ENCODE measurements around the gene ZNF511.

ZNF511 gene

DNA sequence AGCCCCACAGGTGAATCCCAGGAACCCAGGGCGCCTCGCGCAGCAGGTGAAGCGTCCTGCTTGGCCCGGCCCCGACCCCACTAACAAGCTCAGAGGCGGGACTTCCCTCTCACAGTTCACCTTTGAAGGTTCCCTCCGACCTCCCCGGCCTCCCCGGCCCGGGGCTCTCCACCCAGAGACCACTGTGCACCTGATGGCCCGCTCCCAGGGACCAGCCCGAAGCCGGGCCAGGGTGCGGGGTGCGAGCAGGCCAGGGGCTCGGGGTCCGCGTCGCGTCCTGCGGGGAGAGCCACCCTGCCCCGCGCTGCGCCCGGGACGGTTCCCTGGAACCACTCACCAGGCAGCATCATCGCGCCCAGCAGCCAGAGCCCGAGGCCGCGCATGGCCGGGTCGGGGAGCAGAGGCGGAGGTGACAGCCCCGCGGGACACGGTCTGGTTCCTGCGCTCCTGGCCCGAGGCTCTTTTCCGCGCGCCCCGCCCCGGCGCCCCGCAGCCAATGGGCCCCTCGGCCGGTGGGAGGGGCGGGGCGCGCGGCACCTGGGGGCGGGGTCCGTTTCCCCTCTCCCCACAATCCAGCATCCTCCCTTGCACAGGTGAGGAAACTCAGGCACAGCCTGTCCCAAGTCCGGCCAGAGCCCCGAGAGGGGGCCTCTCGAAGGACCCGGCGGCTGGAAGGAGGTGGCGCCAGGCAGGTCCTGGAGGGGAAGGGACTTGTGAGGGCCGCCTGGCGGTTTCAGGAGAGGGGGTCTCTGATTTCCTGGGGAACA lies 32.1 kb upstream of the ZNF511 start, which contains the start of gene ADAM8:
TSS of gene ADAM8 (minus strand) at position 434 of the 767 bp plus-strand sequence. CDS start at position 383, 51 bp downstream.
- Histone ChIP-seq H3K9me3 (ENCODE audit: control insufficient read depth, low read depth, low read length) (no peaks in the 10 kb centered on the region), H3K36me3 (ENCODE audit: control insufficient read depth, low read depth, low read length) (peaks cover 9% of the 10 kb centered on the region), H3K27ac (ENCODE audit: low read length) (no peak within 1 kb of the TSS), H3K4me1 (ENCODE audit: control insufficient read depth, low read depth, low read length) (no peaks in the 10 kb centered on the region), H3K4me3 (ENCODE audit: low read length) (peak within 1 kb of the TSS; percentile 47), H3K27me3 (ENCODE audit: control insufficient read depth, insufficient read depth, low read length) (peaks cover 14% of the 10 kb centered on the region), H3K9ac (ENCODE audit: low read length) (no peak within 1 kb of the TSS)

DNA sequence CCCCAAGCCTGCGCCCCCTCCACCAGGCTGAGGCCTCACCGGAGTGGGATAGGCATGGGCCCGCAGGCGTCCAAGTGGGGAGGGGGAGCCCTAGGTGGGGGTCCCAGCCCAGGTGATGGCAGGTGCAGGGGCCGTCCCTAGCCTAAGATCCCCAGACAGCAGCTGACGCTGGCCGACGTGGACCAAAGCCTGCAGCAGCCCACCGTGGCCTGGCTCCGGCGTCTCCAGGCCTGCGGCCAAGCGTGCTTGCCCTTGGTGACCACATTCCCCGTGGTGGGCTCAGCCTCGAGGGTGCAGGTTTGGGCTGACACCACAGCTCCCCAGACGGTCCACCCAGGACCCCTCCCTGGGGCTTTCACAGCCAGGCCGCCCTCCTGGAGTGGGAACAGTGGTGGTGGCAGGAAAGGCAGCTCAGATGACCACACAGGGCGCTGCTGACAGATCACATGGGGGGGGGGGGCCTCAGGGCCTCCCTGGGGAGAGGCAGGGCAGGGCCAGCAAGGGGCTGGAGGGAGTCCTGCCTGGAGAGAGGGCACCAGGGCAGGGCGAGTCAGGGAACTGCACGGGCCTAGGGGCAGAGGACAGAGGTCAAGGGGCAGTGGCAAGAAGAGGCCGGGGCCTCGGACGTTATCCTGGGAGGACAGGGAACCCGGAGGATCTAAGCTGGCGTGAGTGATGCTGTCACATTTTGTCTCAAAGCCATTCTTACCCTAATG lies 31.3 kb upstream of the ZNF511 start:
- peaks cover 14% of the 10 kb centered on the region for H3K36me3 ChIP-seq (ENCODE audit: control insufficient read depth, low read depth, low read length)
- H3K27ac ChIP-seq (ENCODE audit: low read length) = no peak overlapping the region
- H3K9ac ChIP-seq (ENCODE audit: low read length) = no peak overlapping the region
- H3K4me3 ChIP-seq (ENCODE audit: low read length) = peak overlapping the region; percentile 47
- H3K4me1 ChIP-seq (ENCODE audit: control insufficient read depth, low read depth, low read length) = no peaks in the 10 kb centered on the region
- peaks cover 14% of the 10 kb centered on the region for H3K27me3 ChIP-seq (ENCODE audit: control insufficient read depth, insufficient read depth, low read length)
- no peaks in the 10 kb centered on the region for H3K9me3 ChIP-seq (ENCODE audit: control insufficient read depth, low read depth, low read length)

GRCh38 chr10:133277993-133278576 lies 30.6 kb upstream of the ZNF511 start:
- H3K4me3 ChIP-seq (ENCODE audit: low read length) = no peak overlapping the region
- no peaks in the 10 kb centered on the region for H3K4me1 ChIP-seq (ENCODE audit: control insufficient read depth, low read depth, low read length)
- H3K27ac ChIP-seq (ENCODE audit: low read length) = no peak overlapping the region
- H3K9me3 ChIP-seq (ENCODE audit: control insufficient read depth, low read depth, low read length) = no peaks in the 10 kb centered on the region
- peaks cover 14% of the 10 kb centered on the region for H3K27me3 ChIP-seq (ENCODE audit: control insufficient read depth, insufficient read depth, low read length)
- peaks cover 21% of the 10 kb centered on the region for H3K36me3 ChIP-seq (ENCODE audit: control insufficient read depth, low read depth, low read length)
- H3K9ac ChIP-seq (ENCODE audit: low read length) = no peak overlapping the region

DNA sequence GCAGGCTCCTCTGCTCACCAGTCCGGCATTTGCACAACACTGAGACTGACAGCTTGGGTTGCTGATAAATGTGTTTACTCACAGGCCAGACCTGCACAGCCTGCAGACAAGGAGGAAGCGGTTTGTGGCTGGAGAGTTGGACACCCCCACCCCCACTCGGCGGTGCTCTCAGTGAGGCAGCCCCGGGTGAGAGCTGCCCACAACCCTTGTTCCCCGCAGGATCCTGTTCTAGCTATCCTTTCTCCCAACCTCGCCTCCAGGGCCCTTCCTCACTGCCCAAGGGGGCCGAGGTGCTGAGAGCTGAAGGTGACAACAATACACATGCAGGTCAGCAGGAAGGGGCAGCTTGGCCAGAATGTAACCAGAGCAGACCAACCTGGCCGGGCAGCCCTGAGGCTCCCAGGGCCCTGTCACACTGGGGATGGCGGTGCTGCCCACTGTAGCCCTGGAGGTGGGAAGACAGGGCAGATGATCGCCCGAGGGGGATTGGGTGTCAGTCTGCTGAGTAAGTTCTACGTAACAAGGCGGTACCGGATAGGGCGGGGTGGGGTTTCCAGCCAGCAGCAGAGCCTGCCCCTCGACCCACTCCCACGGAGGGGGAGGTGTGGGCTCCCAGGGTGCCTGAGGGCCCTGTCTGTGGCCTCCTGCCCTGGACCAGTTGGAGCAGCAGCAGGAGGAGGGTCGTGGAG lies 30.0 kb upstream of the ZNF511 start:
- Histone ChIP-seq H3K9ac (ENCODE audit: low read length) (no peak overlapping the region), H3K9me3 (ENCODE audit: control insufficient read depth, low read depth, low read length) (no peaks in the 10 kb centered on the region), H3K27me3 (ENCODE audit: control insufficient read depth, insufficient read depth, low read length) (peaks cover 14% of the 10 kb centered on the region), H3K4me1 (ENCODE audit: control insufficient read depth, low read depth, low read length) (no peaks in the 10 kb centered on the region), H3K27ac (ENCODE audit: low read length) (no peak overlapping the region), H3K4me3 (ENCODE audit: low read length) (no peak overlapping the region), H3K36me3 (ENCODE audit: control insufficient read depth, low read depth, low read length) (peaks cover 23% of the 10 kb centered on the region)

DNA sequence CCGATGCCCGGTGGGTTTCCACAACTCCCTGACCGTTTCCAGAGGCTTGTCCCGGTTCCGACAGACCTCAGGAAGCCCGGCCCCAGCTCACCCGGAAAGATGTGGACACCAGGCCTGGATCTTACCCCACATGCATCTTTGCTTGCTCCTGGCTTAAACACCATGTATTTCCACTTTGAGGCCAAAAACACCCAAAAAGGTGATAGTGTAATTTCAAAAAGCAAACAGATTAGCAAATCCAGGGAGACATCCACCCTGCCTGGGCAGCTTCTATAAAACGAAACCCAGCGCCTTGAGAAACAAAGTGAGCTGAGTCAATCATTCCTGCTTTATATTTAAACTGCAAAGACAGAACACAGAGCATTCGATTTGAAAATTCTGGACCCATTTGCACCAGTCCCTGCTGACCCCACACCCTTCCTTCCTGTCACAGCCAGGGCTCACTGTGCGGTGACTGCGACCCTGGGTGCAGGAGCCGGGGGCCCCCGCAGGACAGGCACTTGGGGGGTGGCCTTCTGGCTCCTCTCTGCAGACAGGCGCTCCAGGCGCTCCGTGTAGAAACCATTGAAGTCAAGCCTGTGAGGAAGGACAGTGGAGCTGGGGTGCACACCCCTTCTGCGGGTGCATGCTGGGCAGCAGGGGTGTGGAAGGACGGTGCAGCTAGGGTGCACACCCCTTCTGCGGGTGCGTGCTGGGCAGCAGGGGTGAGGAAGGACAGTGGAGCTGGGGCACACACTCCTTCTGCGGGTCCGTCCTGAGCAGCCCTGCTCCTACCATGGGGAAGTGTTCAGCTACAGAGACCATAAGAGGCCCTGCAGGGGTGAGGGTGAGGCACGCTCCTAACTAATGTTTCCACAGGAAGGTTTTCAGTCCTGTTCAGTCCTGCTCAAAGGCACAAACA lies 29.1 kb upstream of the ZNF511 start:
- Histone ChIP-seq H3K4me3 (ENCODE audit: low read length) (no peak overlapping the region), H3K36me3 (ENCODE audit: control insufficient read depth, low read depth, low read length) (peaks cover 25% of the 10 kb centered on the region), H3K4me1 (ENCODE audit: control insufficient read depth, low read depth, low read length) (no peaks in the 10 kb centered on the region), H3K27ac (ENCODE audit: low read length) (no peak overlapping the region), H3K27me3 (ENCODE audit: control insufficient read depth, insufficient read depth, low read length) (peaks cover 14% of the 10 kb centered on the region), H3K9ac (ENCODE audit: low read length) (no peak overlapping the region), H3K9me3 (ENCODE audit: control insufficient read depth, low read depth, low read length) (no peaks in the 10 kb centered on the region)

DNA sequence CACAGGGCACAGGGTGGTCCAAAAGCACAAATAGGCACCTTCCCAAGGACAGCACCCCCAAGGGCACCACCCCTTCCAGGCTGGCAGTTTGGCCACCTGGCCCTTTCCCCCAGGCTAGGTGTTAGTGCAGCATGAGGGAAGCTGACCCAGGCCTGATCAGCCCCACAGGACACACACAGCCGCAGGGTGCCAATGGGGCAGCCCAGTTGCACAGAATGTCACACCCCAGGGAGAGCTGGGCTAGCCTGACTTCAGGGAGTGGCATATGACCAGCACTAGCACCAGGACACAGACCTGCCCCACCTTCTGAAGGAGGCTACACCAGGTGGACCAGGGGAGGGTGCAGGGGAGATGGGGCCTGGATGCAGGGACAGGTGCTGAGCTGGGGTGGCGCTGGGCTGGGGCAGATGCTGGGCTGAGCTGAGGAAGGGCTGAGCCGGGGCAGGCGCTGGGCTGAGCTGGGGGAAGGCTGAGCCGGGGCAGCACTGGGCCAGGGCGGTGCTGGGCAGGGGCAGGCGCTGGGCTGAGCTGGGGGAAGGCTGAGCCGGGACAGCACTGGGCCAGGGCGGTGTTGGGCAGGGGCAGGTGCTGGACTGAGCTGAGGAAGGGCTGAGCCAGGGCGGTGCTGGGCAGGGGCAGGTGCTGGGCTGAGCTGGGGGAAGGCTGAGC lies 28.2 kb upstream of the ZNF511 start:
- H3K4me3 ChIP-seq (ENCODE audit: low read length) = no peak overlapping the region
- peaks cover 10% of the 10 kb centered on the region for H3K27me3 ChIP-seq (ENCODE audit: control insufficient read depth, insufficient read depth, low read length)
- H3K9me3 ChIP-seq (ENCODE audit: control insufficient read depth, low read depth, low read length) = no peaks in the 10 kb centered on the region
- peaks cover 34% of the 10 kb centered on the region for H3K36me3 ChIP-seq (ENCODE audit: control insufficient read depth, low read depth, low read length)
- no peaks in the 10 kb centered on the region for H3K4me1 ChIP-seq (ENCODE audit: control insufficient read depth, low read depth, low read length)
- no peak overlapping the region for H3K27ac ChIP-seq (ENCODE audit: low read length)
- H3K9ac ChIP-seq (ENCODE audit: low read length) = no peak overlapping the region

GRCh38 chr10:133281084-133281483 lies 27.6 kb upstream of the ZNF511 start:
- H3K9ac ChIP-seq (ENCODE audit: low read length) = no peak overlapping the region
- H3K9me3 ChIP-seq (ENCODE audit: control insufficient read depth, low read depth, low read length) = no peaks in the 10 kb centered on the region
- peaks cover 5% of the 10 kb centered on the region for H3K27me3 ChIP-seq (ENCODE audit: control insufficient read depth, insufficient read depth, low read length)
- H3K4me1 ChIP-seq (ENCODE audit: control insufficient read depth, low read depth, low read length) = no peaks in the 10 kb centered on the region
- no peak overlapping the region for H3K27ac ChIP-seq (ENCODE audit: low read length)
- no peak overlapping the region for H3K4me3 ChIP-seq (ENCODE audit: low read length)
- H3K36me3 ChIP-seq (ENCODE audit: control insufficient read depth, low read depth, low read length) = peaks cover 37% of the 10 kb centered on the region

- Histone ChIP-seq H3K27me3 (ENCODE audit: control insufficient read depth, insufficient read depth, low read length) (no peaks in the 10 kb centered on the region), H3K9ac (ENCODE audit: low read length) (no peak overlapping the region), H3K36me3 (ENCODE audit: control insufficient read depth, low read depth, low read length) (peaks cover 42% of the 10 kb centered on the region), H3K9me3 (ENCODE audit: control insufficient read depth, low read depth, low read length) (no peaks in the 10 kb centered on the region), H3K4me1 (ENCODE audit: control insufficient read depth, low read depth, low read length) (no peaks in the 10 kb centered on the region), H3K4me3 (ENCODE audit: low read length) (no peak overlapping the region), H3K27ac (ENCODE audit: low read length) (no peak overlapping the region)
These were observed 26.9 kb upstream of the ZNF511 start for GRCh38 chr10:133281628-133282372.

DNA sequence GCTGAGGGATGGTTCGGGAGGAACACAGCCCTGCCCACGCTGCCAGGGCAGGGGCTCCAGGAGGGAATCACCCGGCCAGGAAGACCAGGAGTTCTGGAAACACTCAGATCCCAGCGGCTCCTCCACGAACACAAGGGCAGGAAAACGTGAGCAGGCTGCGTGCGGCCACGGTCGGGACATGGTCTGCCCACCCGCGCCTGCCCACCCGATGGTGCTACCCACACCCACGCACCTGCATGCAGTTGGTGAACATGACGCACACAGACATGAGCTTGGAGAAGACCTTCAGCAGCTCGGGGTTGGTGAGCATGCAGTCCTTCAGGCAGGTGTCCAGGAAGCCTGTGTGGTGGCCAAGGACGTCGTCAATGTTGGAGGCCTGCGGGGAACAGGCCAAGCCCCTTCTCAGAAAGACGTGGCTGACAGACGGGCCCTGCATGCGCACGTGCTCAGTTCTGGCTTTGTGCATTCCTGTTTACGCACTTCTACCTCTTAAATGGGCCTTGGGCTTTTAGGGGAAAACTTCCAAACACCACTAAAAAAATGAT lies 25.8 kb upstream of the ZNF511 start:
- Histone ChIP-seq H3K27ac (ENCODE audit: low read length) (no peak overlapping the region), H3K9ac (ENCODE audit: low read length) (no peak overlapping the region), H3K4me1 (ENCODE audit: control insufficient read depth, low read depth, low read length) (no peaks in the 10 kb centered on the region), H3K36me3 (ENCODE audit: control insufficient read depth, low read depth, low read length) (peaks cover 45% of the 10 kb centered on the region), H3K9me3 (ENCODE audit: control insufficient read depth, low read depth, low read length) (no peaks in the 10 kb centered on the region), H3K4me3 (ENCODE audit: low read length) (no peak overlapping the region), H3K27me3 (ENCODE audit: control insufficient read depth, insufficient read depth, low read length) (no peaks in the 10 kb centered on the region)

DNA sequence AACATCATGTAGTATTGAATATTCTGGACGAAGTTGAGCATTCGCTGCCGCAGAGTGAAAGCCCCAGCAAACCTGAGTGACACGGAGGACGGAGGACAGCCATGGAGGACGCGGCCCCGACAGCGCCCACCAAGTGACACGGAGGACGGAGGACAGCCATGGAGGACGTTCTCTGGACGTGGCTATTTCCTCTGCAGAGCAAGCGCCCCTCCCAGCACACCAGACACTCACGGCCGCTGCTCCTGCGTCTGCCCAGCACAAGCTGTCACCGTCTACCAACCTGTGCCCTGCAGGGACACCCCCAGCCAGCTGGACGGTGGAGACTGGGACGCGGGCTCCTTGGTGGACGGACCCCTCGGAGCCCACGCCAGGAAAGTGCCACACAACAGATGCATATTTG lies 24.8 kb upstream of the ZNF511 start:
- Histone ChIP-seq H3K36me3 (ENCODE audit: control insufficient read depth, low read depth, low read length) (peaks cover 49% of the 10 kb centered on the region), H3K4me1 (ENCODE audit: control insufficient read depth, low read depth, low read length) (no peaks in the 10 kb centered on the region), H3K9ac (ENCODE audit: low read length) (no peak overlapping the region), H3K4me3 (ENCODE audit: low read length) (no peak overlapping the region), H3K27me3 (ENCODE audit: control insufficient read depth, insufficient read depth, low read length) (no peaks in the 10 kb centered on the region), H3K27ac (ENCODE audit: low read length) (no peak overlapping the region), H3K9me3 (ENCODE audit: control insufficient read depth, low read depth, low read length) (no peaks in the 10 kb centered on the region)
